ENCODE measurements around the gene SLC16A1. TPM values are rescaled to one million over a fixed set of nuclear protein-coding genes. Genes with fewer than 3 reads are reported as not detected.

The SLC16A1 gene
- polyA plus RNA-seq, 1 of the 3 experiments (the other 2 are of a cell fraction) = 34.2 TPM

DNA sequence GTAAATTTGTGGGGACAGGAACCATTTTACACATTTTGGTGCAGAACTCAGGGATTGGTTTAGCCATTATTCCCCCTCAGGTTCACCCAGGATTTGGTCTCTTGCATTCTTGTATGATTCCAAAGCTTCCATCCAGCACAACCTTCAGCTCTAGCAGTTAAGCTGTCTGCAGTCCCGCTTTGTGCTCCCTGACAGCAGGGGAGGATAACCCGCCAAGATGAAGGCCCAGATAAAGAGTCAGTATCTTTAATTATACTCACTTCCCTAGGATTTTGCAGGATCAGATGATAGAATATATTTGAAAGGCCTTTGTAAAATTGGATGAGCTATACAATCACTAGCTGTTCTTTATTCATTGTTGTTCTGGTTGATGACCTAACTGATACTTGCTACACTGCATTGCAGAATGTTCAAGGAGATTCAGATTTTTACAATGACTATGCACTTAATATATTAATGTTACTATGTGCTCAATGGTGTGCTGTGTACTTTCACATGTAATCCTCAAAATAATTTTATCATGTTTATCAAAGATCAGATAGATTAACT, 49.8 kb downstream of the SLC16A1 start (continued):
- TF ChIP-seq POLR2AphosphoS5 (IDR thresholded peaks at IDR 0.05; ENCODE audit: low read depth, low read length) (no peak), NFIC (IDR thresholded peaks at IDR 0.05; ENCODE audit: borderline replicate concordance) (no peak), FOSL2 (IDR thresholded peaks at IDR 0.05; ENCODE audit: borderline replicate concordance, low read depth) (no peak), ZBTB33 (IDR thresholded peaks at IDR 0.05; ENCODE audit: borderline replicate concordance, low read depth) (no peak), SIN3A (IDR thresholded peaks at IDR 0.05; ENCODE audit: borderline replicate concordance, low read depth, low read length) (no peak), SMC3 (IDR thresholded peaks at IDR 0.05; ENCODE audit: low read depth, low read length) (no peak), MXI1 (IDR thresholded peaks at IDR 0.05; ENCODE audit: low read depth, low read length) (no peak)
- TF ChIP-seq, protein P1, sequence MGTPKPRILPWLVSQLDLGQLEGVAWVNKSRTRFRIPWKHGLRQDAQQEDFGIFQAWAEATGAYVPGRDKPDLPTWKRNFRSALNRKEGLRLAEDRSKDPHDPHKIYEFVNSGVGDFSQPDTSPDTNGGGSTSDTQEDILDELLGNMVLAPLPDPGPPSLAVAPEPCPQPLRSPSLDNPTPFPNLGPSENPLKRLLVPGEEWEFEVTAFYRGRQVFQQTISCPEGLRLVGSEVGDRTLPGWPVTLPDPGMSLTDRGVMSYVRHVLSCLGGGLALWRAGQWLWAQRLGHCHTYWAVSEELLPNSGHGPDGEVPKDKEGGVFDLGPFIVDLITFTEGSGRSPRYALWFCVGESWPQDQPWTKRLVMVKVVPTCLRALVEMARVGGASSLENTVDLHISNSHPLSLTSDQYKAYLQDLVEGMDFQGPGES (IDR thresholded peaks at IDR 0.05; ENCODE audit: low read depth, low read length) = no peak
- TF ChIP-seq, protein P2, sequence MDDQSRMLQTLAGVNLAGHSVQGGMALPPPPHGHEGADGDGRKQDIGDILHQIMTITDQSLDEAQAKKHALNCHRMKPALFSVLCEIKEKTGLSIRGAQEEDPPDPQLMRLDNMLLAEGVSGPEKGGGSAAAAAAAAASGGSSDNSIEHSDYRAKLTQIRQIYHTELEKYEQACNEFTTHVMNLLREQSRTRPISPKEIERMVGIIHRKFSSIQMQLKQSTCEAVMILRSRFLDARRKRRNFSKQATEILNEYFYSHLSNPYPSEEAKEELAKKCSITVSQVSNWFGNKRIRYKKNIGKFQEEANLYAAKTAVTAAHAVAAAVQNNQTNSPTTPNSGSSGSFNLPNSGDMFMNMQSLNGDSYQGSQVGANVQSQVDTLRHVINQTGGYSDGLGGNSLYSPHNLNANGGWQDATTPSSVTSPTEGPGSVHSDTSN (IDR thresholded peaks at IDR 0.05) = no peak

DNA sequence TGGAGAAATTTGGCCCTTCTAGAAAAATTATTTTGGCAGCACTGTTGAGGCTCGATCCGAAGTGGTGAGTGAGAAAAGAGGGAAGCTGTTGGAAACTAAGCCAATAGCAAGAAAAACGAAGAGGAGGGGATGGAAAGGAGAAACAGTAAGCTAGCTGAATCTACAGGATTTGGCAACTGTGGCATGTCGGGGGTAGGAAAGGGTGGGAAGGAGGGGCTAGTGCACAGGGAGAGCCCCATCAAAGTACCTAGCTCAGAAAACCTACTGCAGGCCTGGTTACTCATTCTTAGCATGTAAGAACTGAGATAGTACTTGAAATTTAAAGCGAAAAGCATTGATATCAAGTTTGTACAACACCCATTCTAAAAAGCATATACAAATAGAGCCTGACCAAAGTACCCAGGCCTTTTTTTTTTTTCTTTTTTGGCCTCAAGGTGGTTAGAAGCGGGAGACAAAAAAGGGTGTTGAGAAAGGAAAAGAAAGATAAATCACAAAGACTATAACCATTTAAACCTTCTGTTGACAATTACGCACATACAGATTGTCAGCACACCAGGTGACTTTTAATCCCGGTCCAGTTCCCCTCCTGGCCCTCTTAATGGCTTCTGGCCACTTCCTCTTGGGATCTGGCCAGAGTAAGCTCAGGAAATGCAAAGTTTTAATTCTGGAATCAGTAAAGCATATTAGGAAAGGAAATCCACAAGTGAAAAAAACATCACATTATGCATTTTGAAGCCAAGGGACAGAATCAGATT, 50.4 kb downstream of the SLC16A1 start:
- 86% methylated on average over 8 of the region's 8 CpGs for WGBS (ENCODE audit: low lambda C conversion rate)
- H3F3A ChIP-seq (replicated peaks; ENCODE audit: insufficient read depth) = no peaks in the 10 kb centered on the region
- no peaks in the 10 kb centered on the region for H3K79me2 ChIP-seq (ENCODE audit: insufficient read depth)
- H2AFZ ChIP-seq (ENCODE audit: low read depth) = no peak overlapping the region
- POLR2A ChIA-PET = interaction anchor here (0.6 kb wide), 1 partner anchor 11 kb away, joined by 3 read pairs; no protein-coding TSS in a partner anchor
- no peaks in the 10 kb centered on the region for H3K27me3 ChIP-seq (ENCODE audit: insufficient read depth)
- TF ChIP-seq, protein P3, sequence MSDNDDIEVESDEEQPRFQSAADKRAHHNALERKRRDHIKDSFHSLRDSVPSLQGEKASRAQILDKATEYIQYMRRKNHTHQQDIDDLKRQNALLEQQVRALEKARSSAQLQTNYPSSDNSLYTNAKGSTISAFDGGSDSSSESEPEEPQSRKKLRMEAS (IDR thresholded peaks at IDR 0.05; ENCODE audit: low read depth) = no peak
- TF ChIP-seq YY1 (IDR thresholded peaks at IDR 0.05; ENCODE audit: low read depth) (no peak), SIN3A (IDR thresholded peaks at IDR 0.05; ENCODE audit: borderline replicate concordance, low read depth, low read length) (no peak), MEF2A (IDR thresholded peaks at IDR 0.05; ENCODE audit: borderline replicate concordance, low read depth) (no peak), TCF12 (IDR thresholded peaks at IDR 0.05) (no peak), ZBTB33 (IDR thresholded peaks at IDR 0.05; ENCODE audit: borderline replicate concordance, low read depth) (no peak), TAF1 (IDR thresholded peaks at IDR 0.05; ENCODE audit: borderline replicate concordance, low read depth, low read length) (no peak)
- TF ChIP-seq, protein P2 (IDR thresholded peaks at IDR 0.05) = no peak
- TF ChIP-seq, protein P1 (IDR thresholded peaks at IDR 0.05; ENCODE audit: low read depth, low read length) = no peak
- H3K36me3 ChIP-seq (replicated peaks in 1 of 2; ENCODE audit: control insufficient read depth in 1 of 2, insufficient read depth in 2 of 2, low read length in 1 of 2) = no peaks in the 10 kb centered on the region
- 0 out of 4 replicates have a peak overlapping the region, but pooled peaks of 1 of the 2 experiments have one; percentile 2 for H3K27ac ChIP-seq (ENCODE audit: low read depth in 2 of 2, low read length in 1 of 2)
- no peaks in the 10 kb centered on the region for H4K20me1 ChIP-seq (ENCODE audit: insufficient read depth)
- H3K9ac ChIP-seq = no peak overlapping the region
- no peaks in the 10 kb centered on the region for H3K9me2 ChIP-seq
- H3K4me2 ChIP-seq = no peak overlapping the region
- H3K4me1 ChIP-seq (ENCODE audit: control insufficient read depth in 1 of 2, insufficient read depth in 2 of 2, low read depth in 1 of 2, low read length in 1 of 2) = peaks cover 4 to 5% of the 10 kb centered on the region in 2 experiments; a peak in 2 of 4 replicates
- no peak for DNase-seq
- H3K4me3 ChIP-seq (ENCODE audit: low read depth in 2 of 2, low read length in 1 of 2) = no peak overlapping the region
- H3K9me3 ChIP-seq = no peaks in the 10 kb centered on the region
- CTCF ChIA-PET = interaction anchor here (0.8 to 1.8 kb wide), 5 partner anchors 12 to 167 kb away, joined by 3 to 4 read pairs (median 4); partner anchors contain the start of gene LRIG2
